H1 (cell line): ENCODE results near the gene TTC28.

ENCODE experiments used
- EP300 ChIP-seq, 2 experiments: IDR thresholded peaks; 1 replicate in 1 of 2; 2 replicates in 1 of 2; pipeline ENCODE4 v1.6.1; 2011 to 2012; ENCODE audit warnings: low read depth in 2 of 2, low read length in 2 of 2, mild to moderate bottlenecking in 2 of 2, borderline replicate concordance in 1 of 2, inconsistent platforms in 1 of 2, moderate library complexity in 1 of 2
- GABPA ChIP-seq: IDR thresholded peaks from 2 replicates; pipeline ENCODE4 v1.6.1; 2011; ENCODE audit warnings: mild to moderate bottlenecking, low read length, moderate library complexity, borderline replicate concordance; ENCODE audit not compliant: insufficient read depth
- HDAC2 ChIP-seq, 2 experiments: fragments of 300-600 bp in 1 of 2; sonication (generic) in 1 of 2; IDR thresholded peaks; 2 replicates each; pipeline ENCODE4 v1.6.1; 2011 to 2012; ENCODE audit warnings: low read depth in 2 of 2, low read length in 2 of 2, mild to moderate bottlenecking in 2 of 2, moderate library complexity in 2 of 2, borderline replicate concordance in 1 of 2, inconsistent platforms in 1 of 2
- MAFK ChIP-seq: IDR thresholded peaks from 2 replicates; pipeline ENCODE4 v1.6.1; 2012; ENCODE audit warnings: low read depth, mild to moderate bottlenecking, improper control_type of control experiment, low read length
- NANOG ChIP-seq: IDR thresholded peaks from 2 replicates; pipeline ENCODE4 v1.6.1; 2011; ENCODE audit warnings: low read length, low read depth, mild to moderate bottlenecking, inconsistent platforms; ENCODE audit not compliant: insufficient read depth, poor library complexity, severe bottlenecking
- POLR2AphosphoS5 ChIP-seq: IDR thresholded peaks from 2 replicates; pipeline ENCODE4 v1.6.1; 2011; ENCODE audit warnings: low read depth, low read length
- RAD21 ChIP-seq, 2 experiments: IDR thresholded peaks in 1 of 2; conservative IDR thresholded peaks in 1 of 2; 2 replicates each; pipeline ENCODE4 v1.6.1; 2011; ENCODE audit warnings: low read depth in 2 of 2, low read length in 2 of 2, improper control_type of control experiment in 1 of 2, inconsistent platforms in 1 of 2, mild to moderate bottlenecking in 1 of 2, moderate library complexity in 1 of 2
- RFX5 ChIP-seq: IDR thresholded peaks from 2 replicates; pipeline ENCODE4 v1.6.1; 2011; ENCODE audit warnings: low read depth, low read length, improper control_type of control experiment, borderline replicate concordance
- SP2 ChIP-seq: IDR thresholded peaks from 2 replicates; pipeline ENCODE4 v1.6.1; 2012; ENCODE audit warnings: mild to moderate bottlenecking, low read length, inconsistent platforms
- TEAD4 ChIP-seq: IDR thresholded peaks from 2 replicates; pipeline ENCODE4 v1.6.1; 2012; ENCODE audit warnings: low read depth, low read length, inconsistent platforms, mixed read lengths
- YY1 ChIP-seq: IDR thresholded peaks from 2 replicates; pipeline ENCODE4 v1.6.1; 2011; ENCODE audit warnings: low read depth, mild to moderate bottlenecking, low read length
- TF ChIP-seq, protein P1 (sequence below), 3 experiments: IDR thresholded peaks; 1 replicate in 2 of 3; 2 replicates in 1 of 3; pipeline versions ENCODE4 v1.5.1 to v1.6.1; 2011; ENCODE audit warnings: low read length in 3 of 3, mild to moderate bottlenecking in 3 of 3, inconsistent platforms in 2 of 3, low read depth in 1 of 3, moderate library complexity in 1 of 3; ENCODE audit not compliant: insufficient read depth in 1 of 3; ENCODE audit errors: control extremely low read depth in 1 of 3
- TF ChIP-seq, protein P2 (sequence below): IDR thresholded peaks from 2 replicates; pipeline ENCODE4 v1.6.1; 2011; ENCODE audit warnings: low read depth, mild to moderate bottlenecking, low read length; ENCODE audit not compliant: insufficient read depth

DNA sequence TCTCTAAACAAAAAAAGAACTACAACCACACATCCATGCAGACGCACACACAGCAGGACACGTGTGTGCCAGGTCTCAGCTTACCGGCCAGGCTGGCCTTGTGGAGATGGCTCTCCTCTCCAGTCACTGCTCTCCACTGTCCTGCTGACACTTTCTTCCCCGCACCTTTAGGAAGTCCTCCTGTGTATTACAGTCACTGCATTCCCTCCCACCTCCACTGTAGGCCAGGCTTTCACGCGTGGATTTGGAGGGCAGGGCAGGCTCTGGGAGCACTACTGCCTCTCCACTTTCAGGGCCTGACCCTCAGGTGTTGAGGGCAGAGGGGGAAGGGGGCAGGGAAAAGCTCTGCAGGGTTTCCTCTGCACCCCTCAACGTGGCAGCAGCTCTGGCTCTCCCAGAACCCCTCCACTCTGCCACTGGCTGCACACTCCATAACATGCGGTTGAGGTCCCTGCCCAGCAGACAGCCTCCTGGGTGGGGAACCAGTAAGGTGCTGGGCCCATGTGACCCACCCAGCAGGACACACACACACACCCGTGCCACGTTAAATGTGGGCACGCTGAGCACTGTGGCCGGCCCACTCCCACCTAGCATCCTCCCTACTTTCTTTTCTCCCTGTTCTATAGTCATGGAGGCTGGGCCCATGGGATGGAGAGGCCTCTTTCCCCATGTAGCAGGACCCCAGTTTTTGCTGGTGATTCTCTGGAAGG lies 653.6 kb downstream of the TTC28 start:
- TF ChIP-seq TEAD4: no peak
- TF ChIP-seq HDAC2 (IDR thresholded peaks at IDR 0.05; ENCODE audit: borderline replicate concordance in 1 of 2, low read depth in 2 of 2, low read length in 2 of 2): no peak
- TF ChIP-seq, protein P1, sequence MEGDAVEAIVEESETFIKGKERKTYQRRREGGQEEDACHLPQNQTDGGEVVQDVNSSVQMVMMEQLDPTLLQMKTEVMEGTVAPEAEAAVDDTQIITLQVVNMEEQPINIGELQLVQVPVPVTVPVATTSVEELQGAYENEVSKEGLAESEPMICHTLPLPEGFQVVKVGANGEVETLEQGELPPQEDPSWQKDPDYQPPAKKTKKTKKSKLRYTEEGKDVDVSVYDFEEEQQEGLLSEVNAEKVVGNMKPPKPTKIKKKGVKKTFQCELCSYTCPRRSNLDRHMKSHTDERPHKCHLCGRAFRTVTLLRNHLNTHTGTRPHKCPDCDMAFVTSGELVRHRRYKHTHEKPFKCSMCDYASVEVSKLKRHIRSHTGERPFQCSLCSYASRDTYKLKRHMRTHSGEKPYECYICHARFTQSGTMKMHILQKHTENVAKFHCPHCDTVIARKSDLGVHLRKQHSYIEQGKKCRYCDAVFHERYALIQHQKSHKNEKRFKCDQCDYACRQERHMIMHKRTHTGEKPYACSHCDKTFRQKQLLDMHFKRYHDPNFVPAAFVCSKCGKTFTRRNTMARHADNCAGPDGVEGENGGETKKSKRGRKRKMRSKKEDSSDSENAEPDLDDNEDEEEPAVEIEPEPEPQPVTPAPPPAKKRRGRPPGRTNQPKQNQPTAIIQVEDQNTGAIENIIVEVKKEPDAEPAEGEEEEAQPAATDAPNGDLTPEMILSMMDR (IDR thresholded peaks at IDR 0.05; ENCODE audit: control extremely low read depth in 1 of 3, insufficient read depth in 1 of 3, low read depth in 1 of 3, low read length in 3 of 3): no peak
- no peak for TF ChIP-seq POLR2AphosphoS5
- TF ChIP-seq RFX5: no peak
- no peak for TF ChIP-seq NANOG
- TF ChIP-seq MAFK: no peak
- TF ChIP-seq, protein P2, sequence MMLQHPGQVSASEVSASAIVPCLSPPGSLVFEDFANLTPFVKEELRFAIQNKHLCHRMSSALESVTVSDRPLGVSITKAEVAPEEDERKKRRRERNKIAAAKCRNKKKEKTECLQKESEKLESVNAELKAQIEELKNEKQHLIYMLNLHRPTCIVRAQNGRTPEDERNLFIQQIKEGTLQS: no peak
- TF ChIP-seq EP300 (IDR thresholded peaks at IDR 0.05; ENCODE audit: borderline replicate concordance in 1 of 2, low read depth in 2 of 2, low read length in 2 of 2): no peak
- no peak for TF ChIP-seq SP2
- TF ChIP-seq GABPA: no peak
- TF ChIP-seq YY1: no peak
- no peak for TF ChIP-seq RAD21 (IDR thresholded peaks at IDR 0.05 in 1 of 2, conservative IDR thresholded peaks at IDR 0.05 in 1 of 2; ENCODE audit: low read depth in 2 of 2, low read length in 2 of 2)
